GM12865 (cell line): Measurements from ENCODE around the gene KCNK2.

Experiments
- DNase-seq: peaks from one replicate; pipeline ENCODE4 v3.0.0; 2010; ENCODE audit warnings: low read depth
- H3K4me3 ChIP-seq: 2 replicates; pipeline ENCODE4 v1.5.1; 2011; ENCODE audit warnings: mild to moderate bottlenecking, low read depth, low read length, control low read depth
- CTCF ChIP-seq: IDR thresholded peaks from 2 replicates; pipeline ENCODE4 v1.5.1; 2011; ENCODE audit warnings: low read length, control low read depth, low read depth, inconsistent platforms; ENCODE audit not compliant: insufficient read depth; ENCODE audit errors: missing control alignments

The KCNK2 gene

GRCh38 chr1:215276582-215276981 lies 194.0 kb downstream of the KCNK2 start:
- no peak for DNase-seq
- H3K4me3 ChIP-seq: no peak overlapping the region
- no peak for TF ChIP-seq CTCF

GRCh38 chr1:215277532-215277931 lies 195.0 kb downstream of the KCNK2 start:
- H3K4me3 ChIP-seq: no peak overlapping the region
- DNase-seq: no peak
- TF ChIP-seq CTCF: no peak

DNA sequence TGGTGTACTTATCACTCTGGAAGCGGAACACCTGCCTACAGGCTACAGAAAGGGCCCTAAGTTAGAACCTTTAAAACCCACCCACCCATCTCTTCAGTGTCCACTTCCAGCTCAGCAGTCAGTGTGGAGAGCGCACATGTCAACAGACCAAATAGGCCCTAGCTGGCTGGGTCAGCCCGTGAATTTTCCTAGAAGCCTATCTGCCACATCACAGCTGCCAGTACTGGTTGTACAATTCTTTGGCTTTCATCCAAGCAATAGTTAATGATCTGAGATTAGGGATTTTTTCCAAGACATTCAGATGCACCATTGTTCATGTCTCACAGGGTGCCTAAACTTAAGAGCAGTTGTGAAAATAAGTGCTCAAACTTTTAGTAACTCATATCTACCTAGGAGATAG lies 197.1 kb downstream of the KCNK2 start:
- no peak overlapping the region for H3K4me3 ChIP-seq
- no peak for DNase-seq
- TF ChIP-seq CTCF: no peak

DNA sequence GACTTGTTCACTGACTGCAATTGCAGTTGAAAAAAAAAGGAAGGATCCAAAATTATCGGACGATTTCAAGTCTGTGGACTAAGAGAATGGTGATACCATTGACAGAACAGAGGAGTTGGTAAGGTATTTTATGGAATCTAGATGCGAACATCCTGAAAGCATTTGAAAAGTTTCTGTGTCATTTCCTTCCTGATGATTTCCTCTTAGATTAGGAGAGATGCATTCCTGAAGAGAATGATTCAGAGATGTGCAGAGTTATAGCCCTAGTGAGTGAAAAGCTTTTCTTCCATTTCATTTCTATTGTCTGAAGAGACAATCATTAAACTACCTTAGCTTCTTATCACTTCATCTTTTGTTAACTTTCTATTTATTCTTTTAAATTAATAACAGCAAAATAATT lies 200.0 kb downstream of the KCNK2 start:
- no peak for DNase-seq
- H3K4me3 ChIP-seq: no peak overlapping the region
- no peak for TF ChIP-seq CTCF

DNA sequence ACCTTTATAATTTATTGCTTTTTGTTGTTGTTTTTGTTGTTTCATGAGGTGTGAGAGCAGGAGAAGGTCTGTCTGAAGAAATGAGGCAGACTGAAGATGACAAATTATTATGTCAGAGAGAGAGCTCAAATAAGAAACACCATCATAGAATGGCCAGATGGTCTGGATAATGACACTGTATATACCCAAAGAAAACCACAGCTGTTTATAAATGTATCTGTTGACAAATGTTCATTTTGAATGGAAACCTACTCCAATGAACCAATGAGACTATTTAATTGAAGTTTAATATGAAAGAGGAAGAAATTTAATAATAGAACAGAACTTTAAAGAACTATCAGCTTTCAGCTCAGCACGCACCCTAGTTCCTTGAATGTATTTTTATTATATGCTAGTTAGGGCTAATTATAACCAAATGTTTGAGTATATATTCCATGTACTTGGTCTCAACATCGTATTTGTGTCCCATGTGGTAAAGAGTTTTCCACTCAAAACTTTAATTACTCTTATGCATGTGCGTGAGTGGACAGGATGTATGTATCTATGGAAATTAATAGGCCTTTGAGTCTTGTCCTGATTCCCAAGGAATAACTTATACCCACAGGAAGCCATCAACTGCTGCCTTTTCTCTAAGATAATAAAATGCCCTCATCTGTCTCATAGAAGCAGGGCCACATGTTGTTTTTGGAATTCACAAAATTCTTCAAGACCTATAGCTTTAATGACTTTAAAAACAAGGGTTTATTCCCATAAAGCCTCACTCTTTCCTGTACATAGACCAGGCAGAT lies 202.7 kb downstream of the KCNK2 start:
- no peak for DNase-seq
- TF ChIP-seq CTCF: no peak

More for the DNA sequence above, 202.7 kb downstream of the KCNK2 start:
- no peak overlapping the region for H3K4me3 ChIP-seq
